ENCODE measurements around the gene COLQ. TPM values are rescaled to one million over a fixed set of nuclear protein-coding genes. Genes with fewer than 3 reads are reported as not detected.
"Not testable (repeated sequence)": the region's sequence is repeated elsewhere in the genome, so short reads cannot be mapped to it uniquely, and the experiment has no call there.

The COLQ gene
- polyA plus RNA-seq, 3 donors, result 0.61 to 3.4 (median 1.1) TPM

- H3K27ac ChIP-seq (ENCODE audit: low read depth, low read length), result no peak overlapping the region
- WGBS, 3 donors, result 79 to 93% (median 80%) methylated on average over 14 of the region's 14 CpGs
These were observed 22.9 kb downstream of the COLQ start for GRCh38 chr3:15498431-15499214.

GRCh38 chr3:15497964-15498363 lies 23.5 kb downstream of the COLQ start:
- H3K27ac ChIP-seq (ENCODE audit: low read depth, low read length), result no peak overlapping the region
- WGBS, 3 donors, result 52 to 96% (median 89%) methylated on average over 4 of the region's 4 CpGs

DNA sequence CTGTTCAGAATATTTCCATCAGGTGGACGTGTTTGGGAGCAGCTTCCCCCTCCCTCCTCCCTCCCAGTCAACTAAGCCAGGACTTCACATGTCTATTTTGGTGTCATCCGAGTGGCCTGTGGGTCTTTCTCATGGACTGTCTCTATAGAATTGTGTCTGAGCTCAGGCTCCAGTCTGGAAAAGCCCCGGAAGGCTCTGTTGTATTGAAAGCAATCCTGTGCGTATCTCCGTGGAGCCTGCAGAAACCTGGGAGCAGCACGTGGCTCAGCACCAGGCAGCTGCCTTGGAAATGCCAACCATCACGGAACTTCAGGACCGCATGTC lies 25.2 kb downstream of the COLQ start:
- 79 to 84% (median 83%) methylated on average over 8 of the region's 8 CpGs for WGBS, 3 donors
- no peak overlapping the region for H3K27ac ChIP-seq (ENCODE audit: low read depth, low read length)

DNA sequence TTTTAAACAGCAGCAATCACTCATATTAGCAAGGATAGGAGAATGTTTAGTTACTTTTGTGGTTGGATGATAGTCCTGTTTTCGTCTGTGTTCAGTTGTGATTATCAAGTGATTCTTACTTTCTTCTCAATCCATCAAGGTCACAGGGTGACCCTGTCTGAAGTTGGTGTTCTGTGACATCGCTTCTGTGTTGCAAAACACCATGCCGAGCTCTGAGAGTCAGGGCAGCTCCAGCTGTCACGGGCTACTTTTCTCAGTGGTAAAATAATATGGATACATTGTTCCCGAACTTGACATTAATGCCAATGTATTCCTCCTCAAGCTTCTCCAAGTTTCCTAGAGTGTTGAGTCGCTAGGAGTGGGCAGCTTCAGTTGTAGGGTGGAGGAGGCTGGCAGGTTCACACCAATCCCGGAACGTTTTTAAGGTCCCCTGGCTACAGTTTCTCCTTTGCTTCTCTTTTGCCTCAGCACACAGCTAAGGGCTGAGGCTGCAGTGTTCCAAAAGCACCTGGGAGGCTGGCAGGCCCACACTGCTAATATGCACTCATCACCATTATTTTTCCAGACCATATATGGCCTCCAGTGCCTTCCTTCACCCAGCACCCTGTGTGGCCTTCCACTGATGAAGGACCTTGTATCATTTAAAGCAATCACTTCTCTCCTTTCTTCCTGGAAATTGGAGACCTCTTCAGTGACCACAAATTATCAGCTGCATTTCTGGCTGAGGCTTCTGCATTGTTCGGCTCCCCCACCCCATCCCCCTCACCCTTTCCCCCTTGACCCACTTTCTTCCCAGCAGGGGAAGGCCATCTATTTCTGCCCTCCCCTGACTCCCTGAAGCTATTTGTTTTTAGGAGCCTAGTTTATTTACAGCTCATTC lies 25.8 kb downstream of the COLQ start:
- WGBS, 3 donors, result 79 to 85% (median 84%) methylated on average over 9 of the region's 9 CpGs
- no peak overlapping the region for H3K27ac ChIP-seq (ENCODE audit: low read depth, low read length)

DNA sequence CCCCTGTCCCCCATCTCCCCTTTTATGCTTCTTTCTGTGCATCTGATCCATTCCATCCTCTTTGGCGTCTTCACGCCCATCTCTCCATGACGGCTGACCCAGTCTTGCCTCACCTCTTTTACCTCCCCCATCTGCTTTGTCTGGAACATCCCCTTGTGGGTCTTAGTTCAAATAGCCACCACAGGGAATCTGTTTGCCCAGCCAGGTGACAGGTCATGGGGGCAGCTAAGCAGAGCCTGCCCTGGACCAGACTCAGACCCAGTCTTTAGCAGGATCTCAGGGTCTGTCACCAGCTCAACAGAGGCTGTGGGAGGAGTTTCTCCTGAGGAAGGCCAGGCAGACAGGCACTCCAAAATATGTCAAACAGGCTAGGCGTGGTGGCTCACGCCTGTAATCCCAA lies 28.1 kb downstream of the COLQ start:
- H3K27ac ChIP-seq (ENCODE audit: low read depth, low read length), result no peak overlapping the region
- WGBS, 3 donors, result 96 to 98% (median 96%) methylated on average over 5 of the region's 5 CpGs

DNA sequence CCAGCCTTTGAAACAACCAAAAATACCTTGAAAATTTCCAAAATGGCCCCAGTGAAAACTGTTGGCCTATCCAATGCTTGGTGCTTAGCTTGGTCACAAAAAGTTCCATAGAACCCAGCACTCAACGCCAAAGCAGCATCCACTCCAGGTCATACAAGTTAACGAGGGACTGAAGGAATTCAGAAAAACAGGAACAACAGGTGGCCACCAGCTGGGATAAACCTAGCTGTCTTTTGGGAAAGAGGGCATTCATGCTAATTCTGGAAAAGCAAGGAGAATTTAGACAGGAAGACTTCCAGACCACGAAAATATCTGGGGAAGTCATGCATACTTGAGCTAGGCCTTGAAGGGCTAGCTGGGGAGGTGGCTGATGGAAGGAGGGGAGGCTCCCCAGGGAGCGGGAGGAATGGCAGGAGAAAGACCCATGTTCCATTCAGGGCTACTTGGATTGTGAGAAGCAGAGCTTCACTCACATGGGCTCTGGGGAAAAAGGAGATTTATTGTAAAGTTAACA lies 28.6 kb downstream of the COLQ start:
- 91 to 96% (median 94%) methylated on average over 4 of the region's 4 CpGs for WGBS, 3 donors
- H3K27ac ChIP-seq (ENCODE audit: low read depth, low read length), result no peak overlapping the region

GRCh38 chr3:15491143-15491542 lies 30.4 kb downstream of the COLQ start:
- WGBS, 3 donors, result 95 to 99% (median 97%) methylated on average over 8 of the region's 8 CpGs
- H3K27ac ChIP-seq (ENCODE audit: low read depth, low read length), result no peak overlapping the region

GRCh38 chr3:15490158-15490557 lies 31.3 kb downstream of the COLQ start:
- WGBS, 3 donors, result 46 to 91% (median 88%) methylated on average over 2 of the region's 2 CpGs
- H3K27ac ChIP-seq (ENCODE audit: low read depth, low read length), result no peak overlapping the region

DNA sequence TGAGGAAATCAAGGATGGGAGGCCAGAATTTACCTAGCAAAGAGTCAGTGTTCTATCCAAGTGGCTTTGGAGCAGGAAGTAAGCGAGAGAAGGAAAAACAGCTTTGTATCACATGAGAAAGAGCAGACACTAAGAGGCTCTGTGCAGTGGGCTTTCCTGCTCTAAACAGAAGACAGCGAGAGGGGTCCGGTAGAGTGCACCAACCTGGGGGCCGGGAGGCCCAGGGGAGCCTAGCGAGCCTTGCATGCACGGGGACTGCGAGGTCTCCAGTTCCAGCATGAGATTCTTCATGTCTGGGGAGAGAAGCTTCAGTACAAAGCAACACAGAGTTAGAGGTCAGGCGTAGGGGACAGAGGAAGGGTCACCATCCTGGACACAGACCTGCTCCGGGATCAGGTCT lies 33.5 kb downstream of the COLQ start:
- no peak overlapping the region for H3K27ac ChIP-seq (ENCODE audit: low read depth, low read length)
- WGBS, 3 donors, result 93 to 97% (median 96%) methylated on average over 9 of the region's 9 CpGs

GRCh38 chr3:15486979-15487378 lies 34.5 kb downstream of the COLQ start:
- WGBS, 3 donors, result 88 to 92% (median 90%) methylated on average over 4 of the region's 4 CpGs
- no peak overlapping the region for H3K27ac ChIP-seq (ENCODE audit: low read depth, low read length)

DNA sequence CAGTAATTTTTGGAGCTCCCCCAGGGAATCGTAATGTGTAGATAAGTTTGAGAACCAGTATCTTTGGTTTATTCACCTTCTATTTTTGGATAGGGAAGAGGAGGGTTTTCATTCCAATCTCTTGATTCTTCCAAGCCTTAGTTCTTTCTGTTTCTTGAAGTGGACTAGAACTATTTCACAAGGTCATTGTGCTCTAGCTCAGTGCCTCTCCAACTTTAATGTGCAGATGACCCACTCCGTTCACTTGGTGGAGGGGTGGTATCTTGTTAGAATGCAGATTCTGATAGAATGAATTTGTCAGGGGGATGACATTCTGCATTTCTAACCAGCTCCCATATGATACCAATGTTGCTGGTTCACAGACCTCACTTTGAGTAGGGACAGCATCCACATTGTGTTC lies 35.5 kb downstream of the COLQ start:
- no peak overlapping the region for H3K27ac ChIP-seq (ENCODE audit: low read depth, low read length)
- WGBS, 3 donors, result 93 to 95% (median 94%) methylated on average over 2 of the region's 2 CpGs

- H3K27ac ChIP-seq (ENCODE audit: low read depth, low read length), result not testable (repeated sequence)
- 75 to 95% (median 95%) methylated on average over 6 of the region's 6 CpGs for WGBS, 3 donors
These were observed 37.0 kb downstream of the COLQ start for GRCh38 chr3:15484551-15484950.

- no peak overlapping the region for H3K27ac ChIP-seq (ENCODE audit: low read depth, low read length)
These were observed 41.9 kb downstream of the COLQ start for GRCh38 chr3:15479400-15480224.

DNA sequence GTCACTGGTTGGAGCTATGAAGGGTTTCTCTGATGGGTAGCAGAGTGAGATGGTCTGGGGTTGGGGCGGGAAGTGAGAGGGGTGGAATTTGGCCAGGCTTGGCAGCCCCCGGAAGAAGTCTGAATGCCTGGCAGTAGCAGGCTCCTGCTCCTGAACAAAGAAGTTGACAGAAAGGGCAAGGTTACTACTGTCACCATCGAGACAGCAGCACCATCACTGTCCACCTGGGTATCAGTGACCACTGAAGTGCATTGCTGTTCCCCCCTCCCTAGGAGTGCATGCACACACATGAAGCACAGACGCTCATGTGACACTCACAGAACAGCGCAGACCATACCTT lies 42.9 kb downstream of the COLQ start:
- WGBS, 3 donors, result 56 to 92% (median 89%) methylated on average over 5 of the region's 5 CpGs
- no peak overlapping the region for H3K27ac ChIP-seq (ENCODE audit: low read depth, low read length)

DNA sequence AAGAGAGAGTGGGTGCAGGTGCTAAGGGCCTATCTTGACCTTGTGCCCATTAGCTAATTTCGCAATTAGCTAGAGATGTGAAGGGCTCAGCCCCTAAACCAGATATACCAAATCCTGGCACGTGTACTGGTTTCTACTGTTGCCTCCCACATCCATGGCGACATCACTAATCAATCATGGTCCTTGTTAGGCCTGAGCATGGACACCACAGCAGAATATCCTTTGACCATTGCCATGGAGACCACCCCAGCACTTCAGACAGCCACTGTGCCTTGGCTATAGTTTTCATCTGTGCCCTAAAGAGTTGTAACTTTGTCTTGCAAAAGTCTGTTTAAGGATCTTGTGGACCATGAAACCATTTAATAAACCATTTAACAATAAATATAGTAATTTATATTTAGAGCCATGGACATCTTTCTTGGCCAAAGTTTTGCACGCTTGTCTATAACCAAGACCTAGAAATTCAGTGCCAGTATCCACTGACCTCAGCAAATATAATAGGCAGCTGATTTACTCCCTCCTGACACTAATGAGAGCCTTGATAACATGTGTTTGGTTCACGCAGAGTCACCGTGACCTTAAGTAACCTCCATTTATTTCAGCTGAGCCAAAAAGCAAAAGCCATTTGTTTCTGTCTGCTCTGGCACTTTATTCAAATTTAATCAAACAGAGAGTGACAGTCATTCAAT lies 43.4 kb downstream of the COLQ start:
- H3K27ac ChIP-seq (ENCODE audit: low read depth, low read length), result no peak overlapping the region
- 42 to 77% (median 70%) methylated on average over 6 of the region's 6 CpGs for WGBS, 3 donors

GRCh38 chr3:15476378-15476777 lies 45.1 kb downstream of the COLQ start:
- WGBS, 3 donors, result 64 to 87% (median 70%) methylated on average over 3 of the region's 3 CpGs
- no peak overlapping the region for H3K27ac ChIP-seq (ENCODE audit: low read depth, low read length)

- WGBS, 3 donors, result 55 to 69% (median 58%) methylated on average over 5 of the region's 5 CpGs
- H3K27ac ChIP-seq (ENCODE audit: low read depth, low read length), result no peak overlapping the region
These were observed 46.3 kb downstream of the COLQ start for GRCh38 chr3:15475161-15475560.

DNA sequence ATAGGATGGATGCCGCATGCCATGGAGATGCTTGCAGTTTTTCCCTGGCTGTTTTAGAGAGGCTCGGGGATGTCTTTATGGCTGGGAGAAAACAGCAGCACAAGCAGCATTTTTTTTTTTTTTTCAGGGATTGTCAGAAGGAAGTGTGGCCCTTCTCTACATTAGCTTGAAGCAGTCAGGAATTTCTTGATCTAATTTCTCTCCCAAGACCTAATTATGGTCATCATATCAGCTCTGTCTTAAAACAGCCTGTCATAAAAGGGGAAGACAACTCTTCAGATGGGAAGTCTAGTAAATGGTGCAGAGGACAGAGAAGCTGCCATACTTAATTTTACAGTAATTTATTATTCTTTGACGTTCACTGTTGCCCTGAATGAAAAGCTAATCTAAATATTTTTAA lies 49.6 kb downstream of the COLQ start:
- no peak overlapping the region for H3K27ac ChIP-seq (ENCODE audit: low read depth, low read length)
- WGBS, 3 donors, result 80 to 91% (median 83%) methylated on average over 3 of the region's 3 CpGs
